GM18868 (cell line): ENCODE results near the gene DENND2A.
"Not testable (repeated sequence)": the region's sequence is repeated elsewhere in the genome, so short reads cannot be mapped to it uniquely, and the experiment has no call there.

Experiments used
- ATAC-seq: cut with Tn5 transposase; IDR thresholded peaks from one replicate; pipeline ENCODE4 v1.9.1; 2021; ENCODE audit warnings: mild to moderate bottlenecking, moderate library complexity; ENCODE audit not compliant: unreplicated experiment

The DENND2A gene

GRCh38 chr7:140619915-140620510, 20.6 kb downstream of the DENND2A start:
- ATAC-seq: not testable (repeated sequence)

DNA sequence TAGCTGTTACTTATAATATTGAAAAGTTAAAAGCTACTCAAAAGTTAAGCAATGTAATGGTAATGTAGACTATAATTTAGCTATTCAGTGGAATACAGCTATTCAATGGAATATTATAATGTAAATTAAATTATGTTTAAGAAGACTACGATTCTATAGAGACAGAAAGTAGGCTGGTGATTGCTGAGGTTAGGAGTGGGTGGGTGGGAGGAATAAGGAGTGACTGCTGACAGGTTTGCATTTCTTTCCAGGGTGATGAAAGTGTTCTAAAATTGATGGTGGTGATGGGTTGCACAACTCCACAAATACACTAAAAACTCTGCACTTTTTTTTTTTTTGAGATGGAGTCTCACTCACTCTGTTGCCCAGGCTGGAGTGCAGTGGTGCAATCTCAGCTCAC, 21.4 kb downstream of the DENND2A start:
- no peak for ATAC-seq

DNA sequence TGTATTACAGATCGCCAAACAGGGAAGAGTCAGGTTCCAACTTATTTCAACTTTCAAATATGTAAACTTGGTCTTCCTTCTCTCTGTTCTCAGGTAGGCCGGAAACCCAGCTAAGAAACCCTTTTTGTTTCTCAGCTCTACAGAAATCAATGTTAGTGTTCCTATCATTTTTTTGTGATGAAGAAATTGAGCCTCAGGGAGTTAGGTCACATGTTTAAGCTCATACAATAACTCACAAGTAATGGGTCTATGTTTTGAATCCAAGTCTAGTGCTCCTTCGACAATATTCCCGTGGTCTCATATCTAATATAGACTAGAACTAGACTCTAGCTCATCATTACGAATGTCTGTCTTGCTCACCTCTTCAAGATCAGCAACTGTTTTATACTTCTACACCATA, 22.3 kb downstream of the DENND2A start:
- ATAC-seq: no peak

DNA sequence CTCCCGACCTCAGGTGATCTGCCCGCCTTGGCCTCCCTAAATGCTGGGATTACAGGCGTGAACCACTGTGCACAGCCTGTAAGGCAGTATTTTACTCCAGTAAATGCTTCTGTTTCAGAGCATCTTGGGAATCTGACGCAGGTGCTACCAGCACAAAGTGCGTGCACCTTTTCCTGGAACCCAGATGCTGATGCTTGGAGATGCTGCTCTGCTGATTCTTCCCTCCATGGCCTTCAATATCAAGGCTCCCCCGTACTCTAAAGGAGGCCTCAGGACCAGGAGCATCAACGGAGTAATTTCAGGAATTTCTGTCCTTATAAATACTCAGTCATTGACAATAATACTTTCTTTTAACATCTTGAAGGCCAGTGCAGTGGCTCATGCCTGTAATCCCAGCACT, 23.5 kb downstream of the DENND2A start:
- ATAC-seq: no peak

DNA sequence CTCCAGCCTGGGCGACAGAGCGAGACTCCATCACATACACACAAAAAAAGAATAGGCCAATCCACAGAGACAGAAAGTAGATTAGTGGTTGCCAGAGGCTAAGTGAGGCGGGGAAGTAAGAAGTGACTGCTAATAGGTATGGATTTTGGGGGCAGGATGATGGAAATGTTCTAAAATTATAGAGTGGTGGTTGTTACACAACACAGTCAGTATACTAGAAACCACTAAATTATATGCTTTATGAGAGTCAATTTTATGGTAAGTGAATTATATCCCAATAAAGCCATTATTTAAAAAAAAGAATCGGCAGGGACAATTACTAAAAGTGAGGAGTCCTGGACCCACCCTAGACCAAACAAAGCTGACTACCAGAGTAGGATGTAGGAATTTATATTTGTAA, 24.3 kb downstream of the DENND2A start:
- no peak for ATAC-seq

DNA sequence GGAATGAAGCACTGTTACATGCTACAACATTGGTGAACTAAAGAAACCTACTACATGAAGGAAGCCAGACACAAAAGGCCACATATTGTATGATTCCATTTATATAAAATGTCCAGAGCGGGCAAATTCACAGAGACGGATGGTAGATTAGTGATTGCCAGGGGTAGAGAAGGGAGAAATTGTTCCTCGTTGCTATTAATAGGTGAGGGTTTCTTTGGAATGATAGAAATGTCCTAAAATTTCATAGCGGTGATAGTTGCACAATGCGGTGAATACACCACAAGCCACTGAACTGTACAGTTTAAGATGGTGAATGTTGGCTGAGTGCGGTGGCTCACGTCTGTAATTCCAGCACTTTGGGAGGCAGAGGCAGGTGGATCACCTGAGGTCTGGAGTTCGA, 29.0 kb downstream of the DENND2A start:
- ATAC-seq: no peak

DNA sequence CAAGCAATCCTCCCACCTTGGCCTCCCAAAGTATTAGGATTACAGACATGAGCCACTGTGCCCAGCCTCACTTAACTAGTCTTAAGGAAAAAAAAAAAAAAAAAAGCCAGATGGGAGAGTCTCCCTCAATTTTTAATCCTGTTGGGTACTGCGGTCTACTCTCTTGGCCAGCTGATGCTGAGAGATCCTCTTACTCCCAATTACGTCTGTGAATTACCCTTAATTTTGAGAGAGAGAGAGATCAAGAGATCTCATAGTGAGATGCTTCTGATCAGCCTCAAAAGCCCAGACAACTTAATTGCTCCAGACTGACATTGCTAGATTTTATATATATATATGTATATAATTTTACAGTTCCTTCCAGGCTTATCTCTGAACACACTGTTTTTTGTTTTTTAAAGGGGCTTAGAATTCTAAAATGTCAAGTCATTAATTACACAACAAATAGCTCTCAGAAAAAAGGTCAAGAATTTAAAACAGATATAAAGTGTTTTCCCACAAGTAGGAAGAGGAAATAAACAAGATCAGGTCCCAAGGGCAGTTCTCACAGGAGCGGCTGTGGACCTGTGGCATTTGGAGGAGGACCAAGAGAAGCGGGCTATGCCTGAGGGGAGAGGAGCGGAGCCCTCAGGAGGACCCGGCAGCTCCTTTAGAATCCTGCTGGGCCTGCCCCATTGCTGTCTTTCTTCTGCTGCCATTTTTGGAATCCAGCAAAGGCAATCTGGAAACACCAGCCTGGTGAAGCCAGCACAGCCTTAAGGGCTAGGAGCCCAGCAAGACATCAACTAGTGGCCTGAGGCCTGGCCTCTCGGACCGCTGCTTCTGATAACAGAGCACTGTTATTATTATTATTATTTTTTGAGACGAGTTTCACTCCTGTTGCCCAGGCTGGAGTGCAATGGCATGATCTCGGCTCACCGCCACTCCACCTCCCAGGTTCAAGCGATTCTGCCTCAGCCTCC, 30.1 kb downstream of the DENND2A start:
- ATAC-seq: no peak

- ATAC-seq: no peak
These were observed 31.0 kb downstream of the DENND2A start for GRCh38 chr7:140609646-140610045.

DNA sequence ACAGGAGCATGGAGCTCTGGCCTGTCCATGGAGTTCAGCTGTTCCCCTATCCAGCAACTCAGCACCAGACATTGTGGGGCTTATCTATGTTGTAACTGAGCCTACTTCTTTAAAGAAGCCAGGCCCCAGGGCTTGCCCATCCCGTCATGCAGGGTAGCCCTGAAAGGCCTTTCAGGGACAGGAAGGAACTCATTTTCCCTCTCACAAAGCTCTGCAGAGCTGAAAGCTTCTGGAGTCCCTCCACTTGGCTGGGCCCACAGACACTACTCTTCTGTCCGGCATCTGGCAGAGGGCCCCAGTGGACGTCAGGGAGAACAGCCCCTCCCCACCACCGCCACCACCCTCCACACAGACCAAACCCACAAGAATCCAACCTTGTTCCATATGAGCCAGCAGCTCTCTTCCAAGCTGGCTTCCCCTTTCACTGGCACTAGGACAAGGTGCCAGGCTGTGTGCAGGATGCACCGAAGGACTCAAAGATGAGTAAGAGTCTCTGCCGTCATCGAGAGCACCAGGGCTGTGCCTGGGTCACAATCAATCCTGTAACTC, 33.1 kb downstream of the DENND2A start:
- ATAC-seq: no peak

DNA sequence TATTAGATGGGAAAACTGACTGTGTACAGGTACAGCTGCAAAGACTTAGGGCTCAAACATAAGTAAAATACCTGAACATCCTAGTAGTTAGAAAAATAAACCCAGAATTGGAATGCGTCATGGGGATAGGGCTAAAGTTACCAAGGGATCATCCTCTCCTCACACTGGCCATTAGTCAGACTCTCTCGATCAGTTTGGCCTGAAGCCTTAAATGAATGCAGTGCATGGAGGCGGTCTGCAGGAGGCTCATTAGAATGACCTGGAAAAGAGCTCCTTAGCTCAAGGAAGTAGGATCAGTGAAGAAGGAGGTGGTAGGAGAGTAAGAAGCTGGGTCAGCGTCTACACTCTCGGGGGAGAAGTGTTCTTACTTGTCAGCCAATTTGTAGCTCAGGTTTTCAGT, 35.3 kb downstream of the DENND2A start:
- no peak for ATAC-seq

- ATAC-seq: no peak
These were observed 35.9 kb downstream of the DENND2A start for GRCh38 chr7:140604760-140605159.

GRCh38 chr7:140604076-140604475, 36.5 kb downstream of the DENND2A start:
- no peak for ATAC-seq

DNA sequence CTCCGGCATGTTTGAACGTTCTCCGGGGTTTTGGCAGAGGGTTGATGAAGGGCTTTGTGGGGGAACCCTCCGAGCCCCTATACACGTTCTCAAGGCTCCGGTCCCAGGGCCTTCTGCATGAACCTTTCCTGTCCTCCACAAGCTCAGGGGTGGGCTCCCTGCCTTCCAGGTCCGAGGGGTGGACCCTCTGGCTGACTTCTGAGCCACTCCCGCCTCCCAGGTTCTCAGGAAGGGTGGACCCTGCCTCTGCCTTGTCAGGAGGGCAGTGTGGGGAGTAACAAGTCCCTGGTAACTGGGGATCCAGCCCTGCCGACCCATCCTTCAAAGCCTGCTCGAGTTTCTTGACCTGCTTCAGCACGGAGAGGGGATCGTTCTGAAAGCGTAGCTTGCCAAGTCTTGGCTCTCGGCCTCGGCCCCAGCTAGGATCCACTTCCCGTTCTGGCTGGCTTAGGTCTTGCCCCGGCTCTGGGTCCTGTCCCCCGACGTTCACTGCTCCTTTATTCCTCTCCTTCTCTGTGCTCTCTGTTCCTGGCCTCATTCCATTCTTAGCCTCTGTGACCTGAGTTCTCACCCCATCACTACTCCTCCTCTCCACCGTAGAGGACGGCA, 38.9 kb downstream of the DENND2A start:
- no peak for ATAC-seq

DNA sequence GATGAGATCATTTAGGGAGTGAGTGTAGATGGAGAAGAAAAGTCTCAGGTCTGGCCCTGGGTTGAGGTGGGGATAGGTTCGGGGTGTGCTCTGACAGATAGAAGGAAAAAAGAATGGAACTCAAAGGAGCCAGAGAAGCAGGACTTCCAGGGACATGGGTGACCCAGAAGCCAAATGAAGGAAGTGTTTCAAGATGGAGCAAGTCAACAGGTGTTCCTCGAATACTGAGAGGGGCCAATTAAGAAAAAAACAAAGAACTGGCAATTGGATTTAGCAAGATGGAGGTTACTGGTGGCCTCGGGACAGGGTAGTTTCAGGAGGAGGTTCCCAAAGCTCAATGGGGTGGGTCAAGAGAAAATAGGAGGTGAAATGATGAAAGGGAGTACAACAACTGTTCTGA, 40.3 kb downstream of the DENND2A start:
- ATAC-seq: no peak

GRCh38 chr7:140597428-140597949, 43.1 kb downstream of the DENND2A start:
- ATAC-seq: no peak

GRCh38 chr7:140596519-140597427, 43.8 kb downstream of the DENND2A start:
- ATAC-seq: no peak

DNA sequence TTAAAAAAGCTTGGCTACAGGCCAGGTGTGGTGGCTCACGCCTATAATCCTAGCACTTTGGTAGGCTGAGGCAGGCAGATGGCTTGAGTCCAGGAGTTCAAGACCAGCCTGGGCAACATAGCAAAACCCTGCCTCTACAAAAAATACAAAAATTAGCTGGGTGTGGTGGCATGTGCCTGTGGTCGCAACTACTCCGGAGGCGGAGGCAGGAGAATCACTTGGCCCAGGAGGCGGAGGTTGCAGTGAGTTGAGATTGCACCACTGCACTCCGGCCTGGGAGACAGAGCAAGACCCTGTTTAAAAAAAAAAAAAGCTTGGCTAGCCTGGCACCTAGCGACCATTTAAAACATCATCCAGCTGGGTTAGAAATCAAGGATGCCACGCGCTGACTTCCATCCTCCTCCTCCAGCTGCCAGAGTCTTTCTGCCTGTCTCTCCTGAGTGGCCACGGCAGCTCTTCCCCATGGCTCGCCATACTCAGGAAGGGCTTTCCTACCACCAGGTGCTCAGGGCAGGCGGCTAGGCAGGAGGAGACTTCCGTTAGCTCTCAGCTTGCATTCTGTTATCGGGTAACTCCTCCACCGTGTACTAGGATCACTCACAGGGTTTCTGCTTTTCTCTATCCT, 45.0 kb downstream of the DENND2A start:
- no peak for ATAC-seq

GRCh38 chr7:140594131-140594691, 46.4 kb downstream of the DENND2A start:
- ATAC-seq: no peak

DNA sequence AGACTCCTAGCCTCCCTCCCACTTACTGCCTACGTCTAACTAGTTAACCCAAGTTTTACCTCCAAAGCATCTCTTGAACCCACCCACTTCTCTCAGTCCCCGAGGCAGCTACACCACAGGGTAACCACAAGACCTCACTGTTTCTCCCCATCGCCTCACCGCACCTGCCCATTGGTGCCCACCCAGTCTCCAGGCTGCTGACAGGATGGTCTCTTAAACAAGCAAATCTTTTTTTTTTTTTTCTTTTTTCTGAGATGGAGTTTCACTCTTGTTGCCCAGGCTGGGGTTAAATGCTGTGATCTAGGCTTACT, 47.0 kb downstream of the DENND2A start:
- no peak for ATAC-seq
